Jurkat, Clone E6-1 (cell line): ENCODE measurements around the gene DNASE2.
A peak's percentile ranks its signal among the peaks of the same experiment; 100 is the strongest.

Source experiments
- DNase-seq: peaks from one replicate; pipeline ENCODE4 v3.0.0-alpha.2; 2011; ENCODE audit warnings: low read depth, low spot score
- H3K4me3 ChIP-seq: 2 replicates; pipeline ENCODE4 v1.5.1; 2011; ENCODE audit warnings: mild to moderate bottlenecking, low read length, control low read depth, moderate library complexity

The DNASE2 gene

GRCh38 chr19:12838886-12839756 is 42.1 kb downstream of the DNASE2 start:
- peak overlapping the region; percentile 70 for H3K4me3 ChIP-seq
- DNase-seq = peak; percentile 56

- DNase-seq = no peak
- peak within 1 kb of the TSS; percentile 70 for H3K4me3 ChIP-seq
Measured at GRCh38 chr19:12838182-12838885, 42.9 kb downstream of the DNASE2 start, which contains the start of gene MAST1. TSS of gene MAST1 (plus strand) at chr19:12838515. CDS start at chr19:12838573, 58 bp downstream.

DNA sequence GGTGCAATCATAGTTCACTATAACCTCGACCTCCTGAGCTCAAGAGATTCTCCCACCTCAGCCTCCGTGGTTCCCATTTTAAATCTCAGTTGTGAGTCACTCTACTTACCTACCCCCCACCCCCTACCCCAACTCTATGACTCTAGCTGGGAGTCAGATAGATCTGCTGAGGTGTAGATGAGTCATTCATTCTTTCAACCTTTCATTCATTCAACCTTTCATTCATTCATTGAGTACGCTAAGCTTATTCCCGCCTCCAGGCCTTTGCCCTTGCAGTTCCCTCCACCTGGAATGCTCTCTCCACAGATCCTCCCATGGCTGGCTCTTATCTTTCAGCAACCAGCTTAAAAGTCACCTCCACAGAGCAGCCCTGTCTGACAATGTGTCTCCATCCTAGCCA is 44.0 kb downstream of the DNASE2 start:
- DNase-seq = no peak
- H3K4me3 ChIP-seq = no peak overlapping the region

DNA sequence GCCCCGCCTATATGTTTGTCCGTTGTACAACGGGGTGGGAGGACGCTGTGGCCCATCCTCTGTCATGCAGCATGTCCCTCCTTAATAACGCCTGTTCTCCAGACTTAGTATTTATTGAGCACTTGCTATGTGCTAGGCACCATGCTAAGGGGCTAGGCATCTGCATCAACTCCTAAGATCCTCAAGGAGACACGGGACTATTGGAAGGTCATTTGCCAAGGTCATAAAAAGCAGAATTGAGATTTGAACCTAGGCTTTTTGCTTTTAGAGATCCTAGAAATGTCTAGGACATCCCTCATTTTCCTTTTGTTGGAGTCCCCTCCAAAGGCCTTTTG is 44.8 kb downstream of the DNASE2 start:
- no peak for DNase-seq
- no peak overlapping the region for H3K4me3 ChIP-seq

DNA sequence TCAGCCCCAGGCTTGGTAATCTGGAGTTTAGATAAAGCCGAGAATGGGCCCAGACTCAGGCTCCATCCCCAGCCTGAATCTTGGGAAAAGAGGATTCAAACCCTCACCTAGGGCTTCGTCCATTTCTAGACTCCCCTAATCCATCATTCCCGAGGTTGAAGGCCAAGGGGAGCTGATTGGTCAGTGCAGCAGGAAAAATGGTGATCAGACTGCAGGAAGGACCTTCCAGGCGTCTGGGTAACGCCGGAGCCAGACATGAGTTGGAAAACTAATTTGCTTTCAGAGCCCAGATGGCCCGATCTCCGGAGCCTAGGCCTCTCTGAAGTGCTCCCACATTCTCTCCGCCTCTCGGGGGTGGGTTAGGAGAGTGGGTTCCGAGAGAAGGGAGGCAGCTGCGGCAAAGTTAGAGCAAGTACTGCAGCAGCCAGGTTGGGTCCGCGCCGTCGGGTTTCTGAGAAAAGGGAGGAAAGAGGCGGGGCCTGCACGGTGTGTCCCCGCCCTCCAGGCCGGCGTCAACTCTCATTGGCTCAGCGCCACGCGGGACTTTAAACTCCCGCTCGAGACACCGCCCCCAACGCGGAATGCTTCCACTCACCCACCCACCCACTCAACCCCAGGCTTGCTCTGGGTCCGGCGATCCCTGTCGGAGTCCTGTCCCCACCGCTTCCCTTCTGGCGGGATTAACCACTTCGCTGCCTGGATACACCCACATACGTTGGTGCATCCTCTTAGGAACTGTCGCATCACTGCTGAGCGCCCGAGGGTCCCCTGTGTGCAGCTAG is 46.1 kb downstream of the DNASE2 start:
- H3K4me3 ChIP-seq = no peak overlapping the region
- DNase-seq = peak; percentile 36

DNA sequence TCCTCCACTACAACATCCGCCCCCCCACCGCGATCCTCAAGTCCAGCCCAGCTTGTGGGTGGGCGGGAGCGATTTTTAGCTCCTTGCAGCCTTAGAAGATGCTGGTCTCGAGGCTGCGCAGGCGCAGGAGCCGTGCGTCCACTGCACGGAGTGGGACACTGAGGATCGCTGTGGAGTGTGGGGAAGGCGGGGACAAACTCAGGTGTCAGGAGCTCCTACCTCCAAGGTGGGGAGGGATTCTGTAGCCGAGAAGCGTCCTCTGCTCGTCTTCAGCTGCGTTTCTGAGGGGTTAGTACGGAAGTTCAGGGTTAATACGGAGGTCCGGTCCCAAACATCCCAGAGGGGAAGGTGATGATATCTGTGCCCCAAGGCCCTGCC is 46.7 kb downstream of the DNASE2 start, which contains the start of gene RTBDN:
TSS of gene RTBDN (minus strand) at position 14 of the 378 bp plus-strand sequence. CDS start 4,600 bp downstream, outside the sequence.
- H3K4me3 ChIP-seq = peak within 1 kb of the TSS; percentile 49
- no peak for DNase-seq

DNA sequence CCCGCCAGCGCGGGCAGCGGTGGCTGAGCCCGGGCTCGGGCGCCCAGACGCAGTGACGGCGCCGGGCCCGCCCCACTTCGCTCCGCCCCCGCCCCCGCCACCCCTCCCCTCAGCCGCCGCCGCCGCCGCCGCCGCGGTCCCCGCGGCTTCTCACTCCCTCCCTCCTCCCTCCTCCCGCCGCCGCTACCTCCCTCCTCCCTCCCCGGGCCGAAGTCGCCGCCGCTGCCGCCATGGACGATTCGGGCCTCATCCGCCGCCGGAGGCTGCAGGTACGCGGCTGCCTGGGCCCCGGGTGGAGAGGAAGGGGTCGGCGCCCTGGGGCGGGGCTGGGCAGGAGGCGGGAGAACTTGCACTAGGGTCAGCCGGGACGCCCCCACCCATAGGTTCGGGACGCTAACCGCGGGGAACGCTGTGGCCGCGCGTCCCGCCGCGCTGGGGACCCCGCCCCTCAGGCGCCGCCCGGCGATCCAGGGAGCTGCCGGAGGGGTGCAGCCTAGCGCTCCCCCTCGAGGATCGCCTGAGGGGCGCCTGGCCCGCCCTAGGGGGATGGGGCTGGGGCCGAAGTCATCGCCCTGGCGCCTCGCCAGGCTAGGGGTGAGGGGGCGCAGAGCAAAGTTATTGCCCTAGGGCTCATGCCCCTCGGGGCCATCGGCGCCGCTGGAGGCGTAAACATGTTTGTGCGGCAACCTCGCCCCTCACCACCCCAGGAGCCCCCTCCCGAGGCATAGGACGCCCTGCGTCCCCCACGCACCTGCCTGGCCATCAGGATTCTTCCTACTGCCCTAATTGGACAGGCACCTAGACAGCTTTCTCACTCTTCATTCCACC is 47.3 kb downstream of the DNASE2 start:
- no peak for DNase-seq
- H3K4me3 ChIP-seq = peak overlapping the region; percentile 49

DNA sequence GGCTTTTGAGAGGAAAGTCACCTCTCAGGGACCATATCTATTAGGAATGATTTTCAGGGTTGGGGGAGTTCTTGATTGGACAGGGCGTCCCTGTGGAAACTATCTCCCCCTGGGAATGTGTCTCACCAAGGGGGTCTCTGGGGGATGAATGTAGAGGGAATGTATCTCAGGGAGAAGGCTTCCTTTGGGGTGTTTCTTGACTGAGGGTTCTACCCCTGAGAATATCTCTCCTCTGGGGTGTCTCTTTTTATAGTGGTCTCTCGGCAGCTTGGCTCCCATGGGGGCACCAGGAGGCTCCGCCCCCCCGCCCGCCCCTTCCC is 47.9 kb downstream of the DNASE2 start:
- H3K4me3 ChIP-seq = peak overlapping the region; percentile 33
- no peak for DNase-seq

GRCh38 chr19:12828494-12828893 is 52.8 kb downstream of the DNASE2 start:
- peak; percentile 71 for DNase-seq
- peak overlapping the region; percentile 3; the same call in 1 of the 2 replicates for H3K4me3 ChIP-seq

- no peak overlapping the region for H3K4me3 ChIP-seq
- no peak for DNase-seq
Measured at GRCh38 chr19:12825254-12826131, 55.8 kb downstream of the DNASE2 start.
